Glutamatergic neuron (in vitro differentiated cells): ENCODE measurements around the gene DLG2. TPM values are rescaled to one million over a fixed set of nuclear protein-coding genes. Genes with fewer than 3 reads are reported as not detected.

Experiments used
- DNase-seq: peaks from one replicate; pipeline ENCODE4 v3.0.0; 2022
- H3K27ac Mint-ChIP-seq: one replicate; pipeline ENCODE4 v1.8.0; 2020; ENCODE audit warnings: mild to moderate bottlenecking, mixed read lengths, inconsistent platforms; ENCODE audit not compliant: unreplicated experiment
- H3K27me3 Mint-ChIP-seq: one replicate; pipeline ENCODE4 v1.8.0; 2020; ENCODE audit warnings: mild to moderate bottlenecking, moderate library complexity, mixed read lengths, inconsistent platforms; ENCODE audit not compliant: unreplicated experiment
- H3K36me3 Mint-ChIP-seq: one replicate; pipeline ENCODE4 v1.8.0; 2020; ENCODE audit warnings: mild to moderate bottlenecking, mixed read lengths, inconsistent platforms; ENCODE audit not compliant: unreplicated experiment
- H3K4me1 Mint-ChIP-seq: one replicate; pipeline ENCODE4 v1.8.0; 2020; ENCODE audit warnings: mild to moderate bottlenecking, low read depth, mixed read lengths, inconsistent platforms; ENCODE audit not compliant: unreplicated experiment
- H3K4me3 Mint-ChIP-seq: one replicate; pipeline ENCODE4 v1.8.0; 2020; ENCODE audit warnings: mild to moderate bottlenecking, mixed read lengths, inconsistent platforms; ENCODE audit not compliant: unreplicated experiment
- H3K9me3 Mint-ChIP-seq: one replicate; pipeline ENCODE4 v1.8.0; 2020; ENCODE audit warnings: mild to moderate bottlenecking, moderate library complexity, mixed read lengths, inconsistent platforms; ENCODE audit not compliant: unreplicated experiment
- total RNA-seq: library from RNA; stranded (reverse); fragmentation: NEBNext Ultra II Directional; extraction: Animal tissue kit (Norgen Biotek cat#: 25700); gene quantifications from one replicate; pipeline ENCODE4 v1.2.1, GENCODE V29; 2021; ENCODE audit not compliant: unreplicated experiment
- TF ChIP-seq, protein P1 (sequence below): fragments of 200-600 bp; sonication (generic); IDR thresholded peaks from one replicate; pipeline ENCODE4 v1.5.0; 2021; ENCODE audit not compliant: partially characterized antibody, unreplicated experiment

DLG2 gene
- total RNA-seq, 1 donor from 2014 or later, result 2.9 TPM

DNA sequence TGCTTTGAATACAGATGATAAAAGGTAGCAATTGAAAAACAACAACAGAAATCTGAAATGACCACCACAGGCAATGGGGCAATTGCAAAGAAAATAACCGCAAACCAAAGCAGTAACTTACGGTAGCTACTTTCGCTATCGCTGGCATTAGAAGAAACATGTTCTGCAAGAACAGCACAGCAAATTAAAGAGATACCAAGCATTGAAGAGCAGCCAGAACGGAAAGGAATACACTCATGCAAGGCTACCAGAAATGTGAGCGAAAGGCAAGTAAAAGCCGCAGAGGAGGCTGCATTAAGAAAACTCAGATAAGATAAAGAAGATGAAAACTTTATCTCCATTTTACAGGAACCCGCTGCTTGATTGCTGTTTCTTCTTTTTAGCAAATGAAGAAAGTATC is 2146.9 kb downstream of the DLG2 start:
- Mint-ChIP-seq H3K9me3 (no peaks in the 10 kb centered on the region), H3K4me3 (no peak overlapping the region), H3K36me3 (no peaks in the 10 kb centered on the region), H3K27me3 (no peaks in the 10 kb centered on the region), H3K27ac (no peak overlapping the region), H3K4me1 (no peaks in the 10 kb centered on the region)
- TF ChIP-seq, protein P1, sequence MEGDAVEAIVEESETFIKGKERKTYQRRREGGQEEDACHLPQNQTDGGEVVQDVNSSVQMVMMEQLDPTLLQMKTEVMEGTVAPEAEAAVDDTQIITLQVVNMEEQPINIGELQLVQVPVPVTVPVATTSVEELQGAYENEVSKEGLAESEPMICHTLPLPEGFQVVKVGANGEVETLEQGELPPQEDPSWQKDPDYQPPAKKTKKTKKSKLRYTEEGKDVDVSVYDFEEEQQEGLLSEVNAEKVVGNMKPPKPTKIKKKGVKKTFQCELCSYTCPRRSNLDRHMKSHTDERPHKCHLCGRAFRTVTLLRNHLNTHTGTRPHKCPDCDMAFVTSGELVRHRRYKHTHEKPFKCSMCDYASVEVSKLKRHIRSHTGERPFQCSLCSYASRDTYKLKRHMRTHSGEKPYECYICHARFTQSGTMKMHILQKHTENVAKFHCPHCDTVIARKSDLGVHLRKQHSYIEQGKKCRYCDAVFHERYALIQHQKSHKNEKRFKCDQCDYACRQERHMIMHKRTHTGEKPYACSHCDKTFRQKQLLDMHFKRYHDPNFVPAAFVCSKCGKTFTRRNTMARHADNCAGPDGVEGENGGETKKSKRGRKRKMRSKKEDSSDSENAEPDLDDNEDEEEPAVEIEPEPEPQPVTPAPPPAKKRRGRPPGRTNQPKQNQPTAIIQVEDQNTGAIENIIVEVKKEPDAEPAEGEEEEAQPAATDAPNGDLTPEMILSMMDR, result no peak
- no peak for DNase-seq

DNA sequence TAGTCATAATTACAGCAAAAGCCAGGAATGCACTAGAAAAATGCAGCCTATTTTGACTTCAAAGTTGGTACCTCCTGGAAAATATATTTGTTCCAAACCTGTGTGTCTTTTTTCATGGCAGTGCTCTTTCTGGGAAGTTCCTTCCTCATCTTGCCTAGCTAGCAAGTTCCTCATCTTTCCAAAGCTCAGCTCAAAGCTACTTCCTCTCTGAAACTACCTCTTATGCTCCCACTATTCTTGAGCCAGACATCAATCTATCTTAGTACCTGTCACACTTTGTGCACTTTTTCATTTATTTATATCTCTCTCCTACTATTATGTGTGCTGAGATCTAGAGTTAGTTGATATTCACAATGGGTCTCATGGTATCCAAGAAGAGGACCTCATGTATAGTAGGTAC is 2149.4 kb downstream of the DLG2 start:
- peaks cover 1% of the 10 kb centered on the region for H3K4me1 Mint-ChIP-seq
- H3K27ac Mint-ChIP-seq, result no peak overlapping the region
- no peak overlapping the region for H3K4me3 Mint-ChIP-seq
- no peaks in the 10 kb centered on the region for H3K27me3 Mint-ChIP-seq
- H3K36me3 Mint-ChIP-seq, result no peaks in the 10 kb centered on the region
- no peak for DNase-seq
- TF ChIP-seq, protein P1, result no peak
- no peaks in the 10 kb centered on the region for H3K9me3 Mint-ChIP-seq

GRCh38 chr11:83475760-83476159 is 2151.4 kb downstream of the DLG2 start:
- Mint-ChIP-seq H3K9me3 (no peaks in the 10 kb centered on the region), H3K4me1 (peaks cover 7% of the 10 kb centered on the region), H3K36me3 (no peaks in the 10 kb centered on the region), H3K27ac (no peak overlapping the region), H3K27me3 (no peaks in the 10 kb centered on the region), H3K4me3 (no peak overlapping the region)
- TF ChIP-seq, protein P1, result no peak
- no peak for DNase-seq

- Mint-ChIP-seq H3K9me3 (no peaks in the 10 kb centered on the region), H3K36me3 (no peaks in the 10 kb centered on the region), H3K27ac (no peak overlapping the region), H3K4me3 (no peak overlapping the region), H3K4me1 (peaks cover 9% of the 10 kb centered on the region), H3K27me3 (no peaks in the 10 kb centered on the region)
- no peak for DNase-seq
- TF ChIP-seq, protein P1, result no peak
These were observed 2153.4 kb downstream of the DLG2 start for GRCh38 chr11:83473743-83474142.

GRCh38 chr11:83472806-83473205 is 2154.3 kb downstream of the DLG2 start:
- peaks cover 9% of the 10 kb centered on the region for H3K4me1 Mint-ChIP-seq

More at GRCh38 chr11:83472806-83473205, 2154.3 kb downstream of the DLG2 start:
- no peaks in the 10 kb centered on the region for H3K27me3 Mint-ChIP-seq
- TF ChIP-seq, protein P1, result no peak
- no peak overlapping the region for H3K4me3 Mint-ChIP-seq
- no peaks in the 10 kb centered on the region for H3K9me3 Mint-ChIP-seq
- DNase-seq, result no peak
- no peaks in the 10 kb centered on the region for H3K36me3 Mint-ChIP-seq
- H3K27ac Mint-ChIP-seq, result no peak overlapping the region
